GM12878 (cell line): Measurements from ENCODE around the gene RFC4. TPM values are rescaled to one million over a fixed set of nuclear protein-coding genes. Genes with fewer than 3 reads are reported as not detected.
A peak's percentile ranks its signal among the peaks of the same experiment; 100 is the strongest.

Source experiments
- CBX5 ChIP-seq: sonication (generic); IDR thresholded peaks from 2 replicates; pipeline ENCODE4 v1.6.1; 2016; ENCODE audit warnings: low read depth, moderate library complexity, mild to moderate bottlenecking, inconsistent platforms
- CHD2 ChIP-seq: IDR thresholded peaks from 2 replicates; pipeline ENCODE4 v1.6.1; 2011; ENCODE audit warnings: low read depth, low read length, improper control_type of control experiment, borderline replicate concordance
- E4F1 ChIP-seq: fragments of 450-650 bp; IDR thresholded peaks from 2 replicates; pipeline ENCODE4 v1.6.1; 2018; ENCODE audit warnings: borderline replicate concordance, mild to moderate bottlenecking; ENCODE audit not compliant: partially characterized antibody
- FOXK2 ChIP-seq: fragments of 450-650 bp; IDR thresholded peaks from 2 replicates; pipeline ENCODE4 v1.6.1; 2017; ENCODE audit warnings: mild to moderate bottlenecking, moderate library complexity
- FOXM1 ChIP-seq: IDR thresholded peaks from 2 replicates; pipeline ENCODE4 v1.6.1; 2012; ENCODE audit warnings: low read depth, mild to moderate bottlenecking, inconsistent platforms, low read length, moderate library complexity
- HDAC6 ChIP-seq: fragments of 200-600 bp; sonication (generic); IDR thresholded peaks from one replicate; pipeline ENCODE4 v1.8.0; 2017; ENCODE audit warnings: antibody characterized with exemption; ENCODE audit not compliant: unreplicated experiment
- IKZF2 ChIP-seq, 2 experiments: fragments of 450-650 bp; IDR thresholded peaks; 2 replicates each; pipeline ENCODE4 v1.6.1; 2017; ENCODE audit warnings: mild to moderate bottlenecking in 2 of 2, moderate library complexity in 2 of 2
- PAX5 ChIP-seq: IDR thresholded peaks from 2 replicates; pipeline ENCODE4 v1.6.1; 2011; ENCODE audit warnings: low read depth, low read length, borderline replicate concordance
- PAX8 ChIP-seq: fragments of 450-650 bp; IDR thresholded peaks from 2 replicates; pipeline ENCODE4 v1.6.1; 2017; ENCODE audit warnings: mild to moderate bottlenecking, moderate library complexity
- POLR2AphosphoS2 ChIP-seq: IDR thresholded peaks from 2 replicates; pipeline ENCODE4 v1.6.1; 2011; ENCODE audit warnings: low read depth, mild to moderate bottlenecking, low read length, improper control_type of control experiment, moderate library complexity
- TARDBP ChIP-seq: IDR thresholded peaks from 2 replicates; pipeline ENCODE4 v1.6.1; 2016; ENCODE audit warnings: borderline replicate concordance
- TCF7 ChIP-seq: IDR thresholded peaks from 2 replicates; pipeline ENCODE4 v1.6.1; 2014; ENCODE audit warnings: antibody characterized with exemption, borderline replicate concordance
- ZBTB4 ChIP-seq: fragments of 450-650 bp; formaldehyde crosslinking; IDR thresholded peaks from 2 replicates; pipeline ENCODE4 v1.4.0; 2022; ENCODE audit warnings: mild to moderate bottlenecking, moderate library complexity
- ZNF687 ChIP-seq: fragments of 450-650 bp; IDR thresholded peaks from 2 replicates; pipeline ENCODE4 v1.6.1; 2017; ENCODE audit warnings: mild to moderate bottlenecking, moderate library complexity
- polyA plus RNA-seq, 11 experiments: library from polyadenylated mRNA; depleted of rRNA in 4 of 11; unstranded in 6 of 11; stranded (reverse) in 5 of 11; fragments of >200 nt; fragmentation: Nextera tagmentation in 4 of 11; fragmentation: Illumina TruSeq in 1 of 11; extraction: Ambion mirVana in 4 of 11; extraction: Trizol in 1 of 11; gene quantifications; 1 replicate in 1 of 11; 2 replicates in 10 of 11; pipeline versions ENCODE4 v1.2.1 to v1.2.3, GENCODE V29; 2011 to 2016; ENCODE audit warnings: inconsistent platforms in 2 of 11, missing spikeins in 2 of 11, low read depth in 1 of 11
- total RNA-seq, 4 experiments: library from RNA; depleted of rRNA in 3 of 4; stranded (reverse); fragments of >200 nt in 3 of 4; fragmentation: Illumina TruSeq in 1 of 4; extraction: Trizol in 1 of 4; gene quantifications; 2 replicates each; pipeline versions ENCODE4 v1.2.1 to v1.2.3, GENCODE V29; 2013 to 2021
- TF ChIP-seq, protein P1 (sequence below): IDR thresholded peaks from 2 replicates; pipeline ENCODE4 v1.6.1; 2011; ENCODE audit warnings: borderline replicate concordance, low read depth, mild to moderate bottlenecking, moderate library complexity, low read length; ENCODE audit not compliant: insufficient read depth, poor library complexity, severe bottlenecking
- TF ChIP-seq, protein P2 (sequence below): IDR thresholded peaks from 2 replicates; pipeline ENCODE4 v1.6.1; 2012; ENCODE audit warnings: low read length, inconsistent platforms

Gene RFC4
- total and polyA plus RNA-seq, 10 of the 15 experiments (the other 5 are each of a cell fraction or from before 2014, with no cell fraction given), result 49.1 to 144 (median 112) TPM

DNA sequence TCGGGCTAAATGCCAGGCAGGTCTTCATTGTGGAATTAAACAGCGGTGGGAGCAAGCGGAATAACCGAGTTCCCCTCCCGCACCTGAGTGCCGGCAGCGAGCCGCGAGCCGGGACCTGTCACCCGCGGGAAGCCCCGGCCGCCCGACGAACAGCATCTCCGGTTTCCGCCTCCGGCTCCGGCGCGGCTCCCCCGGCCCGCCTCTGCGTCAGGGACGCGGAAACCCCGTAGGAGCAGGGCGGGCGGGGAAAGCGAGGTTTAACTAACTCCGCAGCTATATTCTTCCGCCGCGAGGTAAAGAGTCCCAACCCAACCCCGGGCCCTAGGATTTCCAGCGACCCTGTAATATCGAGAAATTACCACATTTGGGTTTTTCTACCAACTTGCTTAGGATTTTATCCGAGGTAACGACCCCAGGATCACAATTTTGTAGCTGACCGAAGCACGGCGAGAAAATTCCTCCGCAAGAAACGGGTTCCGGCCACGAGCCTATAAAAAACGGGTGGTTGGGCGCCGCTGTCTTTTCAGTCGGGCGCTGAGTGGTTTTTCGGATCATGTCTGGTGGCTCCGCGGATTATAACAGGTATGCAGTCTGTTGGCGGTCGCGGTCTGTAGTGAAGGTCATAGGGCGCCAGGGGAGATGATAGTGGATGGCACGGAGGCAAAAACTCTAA is 23.1 kb downstream of the RFC4 start, which contains the start of gene EIF4A2 (continued):
- TF ChIP-seq FOXM1, result peak; percentile 84
- 0 out of 2 replicates have a peak, but pooled peaks have one; percentile 31 for TF ChIP-seq PAX8
- peak; percentile 10; the same call in 1 of the 2 replicates for TF ChIP-seq PAX5
- peak; percentile 94 for TF ChIP-seq HDAC6
- peak; percentile 42; the same call in 1 of the 2 replicates for TF ChIP-seq TCF7
- peak; percentile 34 for TF ChIP-seq E4F1
- no peak for TF ChIP-seq CBX5
- peak; percentile 60 to 83 for TF ChIP-seq IKZF2 (IDR thresholded peaks at IDR 0.05)
- TF ChIP-seq POLR2AphosphoS2, result peak; percentile 99
- TF ChIP-seq CHD2, result peak; percentile 96
- TF ChIP-seq ZBTB4 (CRISPR knock-in tag), result no peak
- TF ChIP-seq, protein P1, sequence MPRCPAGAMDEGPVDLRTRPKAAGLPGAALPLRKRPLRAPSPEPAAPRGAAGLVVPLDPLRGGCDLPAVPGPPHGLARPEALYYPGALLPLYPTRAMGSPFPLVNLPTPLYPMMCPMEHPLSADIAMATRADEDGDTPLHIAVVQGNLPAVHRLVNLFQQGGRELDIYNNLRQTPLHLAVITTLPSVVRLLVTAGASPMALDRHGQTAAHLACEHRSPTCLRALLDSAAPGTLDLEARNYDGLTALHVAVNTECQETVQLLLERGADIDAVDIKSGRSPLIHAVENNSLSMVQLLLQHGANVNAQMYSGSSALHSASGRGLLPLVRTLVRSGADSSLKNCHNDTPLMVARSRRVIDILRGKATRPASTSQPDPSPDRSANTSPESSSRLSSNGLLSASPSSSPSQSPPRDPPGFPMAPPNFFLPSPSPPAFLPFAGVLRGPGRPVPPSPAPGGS, result peak; percentile 53
- TF ChIP-seq FOXK2, result peak; percentile 39; the same call in 1 of the 2 replicates
- TF ChIP-seq ZNF687, result peak; percentile 95
- TF ChIP-seq TARDBP, result peak; percentile 16; the same call in 1 of the 2 replicates
- TF ChIP-seq, protein P2, sequence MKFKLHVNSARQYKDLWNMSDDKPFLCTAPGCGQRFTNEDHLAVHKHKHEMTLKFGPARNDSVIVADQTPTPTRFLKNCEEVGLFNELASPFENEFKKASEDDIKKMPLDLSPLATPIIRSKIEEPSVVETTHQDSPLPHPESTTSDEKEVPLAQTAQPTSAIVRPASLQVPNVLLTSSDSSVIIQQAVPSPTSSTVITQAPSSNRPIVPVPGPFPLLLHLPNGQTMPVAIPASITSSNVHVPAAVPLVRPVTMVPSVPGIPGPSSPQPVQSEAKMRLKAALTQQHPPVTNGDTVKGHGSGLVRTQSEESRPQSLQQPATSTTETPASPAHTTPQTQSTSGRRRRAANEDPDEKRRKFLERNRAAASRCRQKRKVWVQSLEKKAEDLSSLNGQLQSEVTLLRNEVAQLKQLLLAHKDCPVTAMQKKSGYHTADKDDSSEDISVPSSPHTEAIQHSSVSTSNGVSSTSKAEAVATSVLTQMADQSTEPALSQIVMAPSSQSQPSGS, result peak; percentile 80
